HG03280 (cell line): ENCODE data around the gene ST3GAL2.
"Not testable (repeated sequence)": the region's sequence is repeated elsewhere in the genome, so short reads cannot be mapped to it uniquely, and the experiment has no call there.

Source experiments
- ATAC-seq: cut with Tn5 transposase; IDR thresholded peaks from one replicate; pipeline ENCODE4 v1.9.1; 2021; ENCODE audit warnings: mild to moderate bottlenecking, moderate library complexity; ENCODE audit not compliant: unreplicated experiment

Gene ST3GAL2

DNA sequence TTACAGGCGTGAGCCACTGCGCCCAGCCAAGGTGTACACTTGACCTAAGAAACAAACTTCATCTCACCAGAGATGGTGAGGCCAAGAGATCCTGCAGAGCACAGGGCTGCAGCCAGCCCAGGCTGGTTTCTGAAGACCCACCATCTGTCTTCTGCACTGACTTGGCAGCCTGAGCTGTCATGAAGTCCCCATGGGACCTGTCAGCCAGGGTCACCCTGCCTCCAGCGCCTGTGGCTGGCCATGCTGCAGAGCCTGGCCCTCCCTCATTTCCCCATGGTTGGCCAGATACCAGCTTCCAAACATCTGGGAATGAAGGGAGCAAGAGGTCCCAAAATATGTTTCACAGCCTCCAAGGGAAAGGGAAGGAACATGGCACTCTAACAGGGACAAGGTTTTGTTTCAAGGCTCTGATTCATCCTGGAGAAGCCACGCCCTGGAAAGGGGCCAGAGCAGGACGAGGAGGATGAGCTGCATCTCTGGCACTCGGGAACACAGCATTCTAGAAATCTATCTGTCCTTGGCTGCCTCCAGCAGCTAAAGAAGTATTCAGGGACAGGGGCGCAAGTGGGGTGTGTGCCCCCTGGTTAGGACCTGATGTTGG is 46.9 kb downstream of the ST3GAL2 start:
- no peak for ATAC-seq

DNA sequence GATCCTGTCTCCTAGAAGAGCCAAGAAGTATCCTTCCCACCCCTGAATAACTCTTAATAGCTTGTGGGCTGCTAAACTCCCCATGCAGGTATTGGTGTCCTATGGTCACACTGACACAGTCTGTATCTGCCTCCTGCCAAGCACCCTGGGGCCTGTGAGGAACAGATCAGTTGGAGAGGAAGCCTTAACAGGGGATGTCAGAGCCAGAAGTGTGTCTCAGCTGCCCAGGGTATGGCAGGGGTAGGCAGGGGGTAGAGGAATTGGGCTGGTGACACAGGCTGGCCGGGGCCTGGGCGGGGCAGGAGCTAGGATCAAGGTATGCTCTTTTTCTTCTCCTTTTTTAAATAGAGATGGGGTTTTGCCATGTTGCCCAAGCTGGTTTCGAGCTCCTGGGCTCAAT is 47.5 kb downstream of the ST3GAL2 start:
- no peak for ATAC-seq

DNA sequence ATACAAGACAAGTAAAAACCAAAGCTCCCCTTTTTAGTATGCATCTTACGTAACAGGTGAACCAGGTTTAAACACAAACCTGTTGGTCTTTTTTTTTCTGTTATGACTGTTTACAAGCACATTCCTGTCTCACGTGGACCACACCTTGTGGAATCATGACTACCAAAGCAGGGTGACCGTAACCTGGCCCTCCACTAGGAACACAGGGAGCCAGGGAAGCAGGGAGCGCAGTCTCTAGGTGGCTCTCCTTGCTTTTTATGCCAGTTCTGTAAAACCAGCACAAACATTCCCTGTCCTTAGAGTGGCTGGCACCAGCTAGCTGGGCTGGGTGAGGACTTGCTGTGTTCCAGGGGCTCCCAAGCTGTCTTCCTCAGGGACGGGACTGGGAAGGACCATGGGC is 48.1 kb downstream of the ST3GAL2 start:
- ATAC-seq = no peak

DNA sequence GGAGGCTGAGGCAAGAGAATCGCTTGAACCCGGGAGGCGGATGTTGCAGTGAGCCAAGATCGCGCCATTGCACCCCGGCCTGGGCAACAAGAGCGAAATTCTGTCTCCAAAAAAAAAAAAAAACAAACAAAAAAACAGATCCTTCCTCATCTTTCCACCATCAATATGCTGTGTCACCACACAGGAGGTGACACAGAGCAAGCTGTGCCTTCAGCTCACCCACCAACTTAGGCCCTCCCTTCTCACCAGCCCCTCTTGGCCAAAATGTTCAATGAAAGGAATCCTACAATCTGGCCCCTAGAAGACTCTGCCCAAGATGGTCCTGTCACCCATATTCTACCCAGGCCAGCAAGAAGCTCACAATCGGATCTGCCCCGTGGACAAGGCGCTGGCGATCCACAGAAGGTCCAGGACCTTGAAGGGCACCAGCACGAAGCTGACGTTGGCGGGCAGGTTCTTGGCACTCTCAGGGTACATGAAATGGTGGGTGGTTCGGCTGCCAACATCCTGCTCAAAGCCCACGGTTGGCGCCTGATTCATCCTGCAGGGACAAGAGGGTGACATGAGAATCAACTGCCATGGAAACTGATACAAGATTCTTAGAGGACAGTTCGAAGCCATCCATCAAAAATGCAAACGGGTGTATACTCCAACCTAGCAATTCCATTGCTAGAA is 50.8 kb downstream of the ST3GAL2 start:
- ATAC-seq = no peak

DNA sequence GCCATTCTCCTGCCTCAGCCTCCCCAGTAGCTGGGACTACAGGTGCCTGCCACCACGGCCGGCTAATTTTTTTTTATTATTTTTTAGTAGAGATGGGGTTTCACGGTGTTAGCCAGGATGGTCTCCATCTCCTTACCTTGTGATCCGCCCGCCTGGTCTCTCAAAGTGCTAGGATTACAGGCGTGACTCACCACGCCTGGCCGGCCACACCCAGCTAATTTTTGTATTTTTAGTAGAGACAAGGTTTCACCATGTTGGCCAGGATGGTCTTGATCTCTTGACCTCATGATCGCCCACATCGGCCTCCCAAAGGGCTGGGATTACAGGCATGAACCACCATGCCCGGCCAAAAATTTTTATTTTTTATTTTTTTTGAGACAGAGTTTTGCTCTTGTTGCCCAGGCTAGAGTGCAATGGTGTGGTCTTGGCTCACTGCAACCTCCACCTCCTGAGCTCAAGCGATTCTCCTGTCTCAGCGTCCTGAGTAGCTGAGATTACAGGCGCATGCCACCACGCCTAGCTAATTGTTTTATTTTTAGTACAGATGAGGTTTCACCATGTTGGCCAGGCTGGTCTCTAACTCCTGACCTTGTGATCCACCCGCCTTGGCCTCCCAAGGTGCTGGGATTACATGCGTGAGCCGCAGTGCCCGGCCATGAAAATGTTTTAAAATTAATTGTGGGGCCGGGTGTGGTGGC is 52.5 kb downstream of the ST3GAL2 start:
- ATAC-seq = not testable (repeated sequence)

DNA sequence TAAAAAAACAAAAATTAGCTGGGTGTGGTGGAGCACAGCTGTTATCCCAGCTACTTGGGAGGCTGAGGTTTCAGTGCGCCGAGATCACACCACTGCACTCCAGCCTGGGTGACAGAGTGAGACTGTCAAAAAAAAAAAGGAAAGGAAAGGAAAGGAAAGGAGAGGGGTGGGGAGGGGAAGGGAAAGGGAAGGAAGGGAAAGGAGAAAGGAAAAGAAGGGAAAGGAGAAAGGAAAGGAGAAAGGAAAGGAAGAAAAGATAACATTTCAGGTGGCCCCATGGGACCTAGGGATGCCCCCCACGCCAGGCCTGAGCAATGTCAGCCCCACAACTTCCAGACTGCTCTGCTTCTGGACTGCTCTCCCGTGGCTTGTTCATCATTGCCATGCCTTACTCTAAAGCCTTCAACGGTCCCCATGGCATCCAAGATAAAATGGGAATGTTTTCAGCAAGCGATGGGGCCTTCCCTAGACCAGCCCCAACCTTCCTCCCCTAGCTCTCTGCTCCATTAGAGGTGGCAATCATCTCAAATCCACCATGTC is 55.4 kb downstream of the ST3GAL2 start:
- no peak for ATAC-seq

DNA sequence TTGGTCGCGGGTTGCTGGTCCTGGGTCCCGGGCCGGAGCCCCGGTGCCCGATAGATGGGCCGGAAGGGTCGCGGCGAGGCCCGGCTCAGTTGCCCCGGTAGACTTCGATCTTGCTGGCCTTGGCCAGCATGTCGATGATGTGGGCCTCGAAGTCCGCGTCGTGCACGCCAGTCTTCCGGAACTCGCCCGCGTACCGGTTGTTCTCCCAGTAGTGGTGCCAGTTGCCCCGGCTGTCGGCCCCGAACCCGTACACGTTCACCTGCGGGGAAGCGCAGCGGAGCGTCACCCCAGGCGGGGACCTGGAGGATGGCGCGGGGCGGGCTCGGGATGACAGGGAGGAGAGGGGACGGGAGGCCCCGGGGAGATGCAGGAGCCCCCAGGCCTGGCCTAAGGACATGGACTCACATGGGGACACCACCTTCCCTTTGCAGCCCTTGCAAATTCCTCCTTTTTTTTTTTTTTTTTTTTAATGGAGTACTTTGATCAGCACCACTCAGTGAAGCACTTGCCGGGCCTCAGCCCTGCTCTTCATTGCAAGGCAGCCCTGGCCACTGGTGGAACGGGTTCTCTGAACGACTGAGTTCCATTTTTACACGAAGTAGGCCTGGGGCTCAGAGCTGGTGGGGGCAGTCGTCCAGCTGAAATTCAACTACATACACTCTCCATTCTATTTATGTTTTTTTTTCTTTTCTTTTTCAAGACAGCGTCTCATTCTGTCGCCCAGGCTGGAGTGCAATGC is 57.1 kb downstream of the ST3GAL2 start:
- no peak for ATAC-seq

DNA sequence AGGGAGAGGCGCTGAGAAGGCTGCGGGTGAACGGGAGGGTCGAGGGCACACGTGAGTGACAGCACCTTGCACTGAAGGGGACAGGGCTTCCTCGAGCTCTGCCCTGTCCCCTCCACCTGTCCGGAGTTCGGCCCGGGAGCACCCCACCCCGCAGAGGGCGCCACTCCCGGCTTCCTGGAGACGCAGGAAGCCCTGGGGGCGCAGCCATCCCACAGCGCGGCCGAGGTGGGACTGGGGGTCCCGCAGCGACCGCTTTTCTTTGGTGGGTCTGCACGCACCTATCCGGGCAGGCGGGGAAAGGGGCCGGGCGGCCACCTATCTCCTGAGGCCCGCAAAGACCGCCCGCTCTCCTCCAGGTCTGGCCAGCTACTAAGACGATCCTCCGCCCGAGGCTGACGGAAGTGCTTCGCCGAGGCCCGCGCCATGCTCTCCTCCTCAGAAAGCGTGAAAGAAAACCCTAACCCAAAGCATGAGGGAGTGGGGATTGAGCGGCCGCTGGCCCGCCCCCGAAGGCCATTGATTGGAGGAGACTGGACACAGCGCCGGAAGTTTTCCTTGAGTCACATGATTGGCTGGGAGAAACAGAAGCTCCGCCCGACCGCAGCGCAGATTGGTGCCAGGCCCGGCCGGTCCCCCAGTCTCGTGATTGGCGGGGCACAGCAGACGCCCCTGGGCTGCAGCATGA is 57.8 kb downstream of the ST3GAL2 start:
- ATAC-seq = peak; percentile 89

DNA sequence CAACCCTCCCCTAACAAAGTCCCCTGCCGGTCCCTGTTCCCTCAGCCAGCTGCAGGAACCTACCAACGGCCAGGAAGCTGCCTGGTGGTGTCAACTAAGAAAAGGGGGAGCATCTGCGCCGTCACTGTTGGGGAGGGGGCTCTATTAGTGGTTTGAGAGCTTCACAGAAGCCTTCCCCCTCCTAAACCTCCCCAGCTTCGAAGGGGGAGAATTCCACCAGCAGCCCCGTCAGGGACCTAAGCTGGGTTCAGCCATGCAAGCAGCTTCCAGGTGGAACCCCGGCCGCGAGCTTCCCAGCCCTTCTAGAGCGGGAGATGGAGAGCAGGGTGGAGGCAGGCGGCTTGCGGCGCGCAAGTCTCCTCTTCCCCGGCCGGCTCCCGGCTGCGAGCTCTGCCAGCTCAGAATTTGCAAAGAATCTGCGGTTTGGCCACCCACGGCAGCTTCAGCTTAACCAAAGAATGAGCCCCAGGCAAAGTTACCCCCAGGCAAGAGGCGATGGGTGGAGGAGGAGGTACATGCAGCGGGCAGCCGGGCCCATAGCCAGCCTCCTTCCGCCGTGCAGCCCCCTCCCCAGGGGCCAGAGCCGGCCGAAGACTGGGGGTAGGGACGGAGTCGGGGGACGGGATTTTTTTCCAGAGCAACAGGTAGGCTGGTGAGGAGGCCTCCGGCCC is 58.5 kb downstream of the ST3GAL2 start:
- ATAC-seq = peak; percentile 12

DNA sequence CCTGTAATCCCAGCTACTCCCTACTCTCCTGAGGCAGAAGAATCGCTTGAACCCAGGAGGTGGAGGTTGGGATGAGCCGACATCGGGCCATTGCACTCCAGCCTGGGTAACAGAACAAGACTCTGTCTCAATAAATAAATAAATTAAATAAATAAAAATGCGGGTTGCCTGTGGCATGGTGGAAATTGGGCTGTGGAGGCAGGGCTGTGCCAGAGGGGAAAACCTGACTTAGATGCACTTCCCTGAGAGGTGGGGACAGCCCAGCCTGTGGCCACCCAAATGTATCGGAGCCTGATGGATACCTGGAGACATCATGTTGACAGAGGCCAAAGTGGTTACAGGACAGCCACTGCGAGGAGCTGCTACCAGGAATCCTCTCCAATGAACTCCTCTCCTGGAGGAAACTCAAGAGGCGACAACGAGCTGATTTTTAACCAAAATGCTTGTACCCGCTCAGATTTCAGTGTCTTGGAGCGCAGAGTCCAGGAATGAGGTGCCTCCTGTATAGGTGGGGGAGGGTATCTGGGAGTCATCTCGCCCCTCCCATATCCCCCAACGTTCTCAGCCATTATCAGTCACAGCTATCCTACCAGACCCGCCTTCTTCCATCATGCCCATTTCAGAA is 59.9 kb downstream of the ST3GAL2 start:
- no peak for ATAC-seq

DNA sequence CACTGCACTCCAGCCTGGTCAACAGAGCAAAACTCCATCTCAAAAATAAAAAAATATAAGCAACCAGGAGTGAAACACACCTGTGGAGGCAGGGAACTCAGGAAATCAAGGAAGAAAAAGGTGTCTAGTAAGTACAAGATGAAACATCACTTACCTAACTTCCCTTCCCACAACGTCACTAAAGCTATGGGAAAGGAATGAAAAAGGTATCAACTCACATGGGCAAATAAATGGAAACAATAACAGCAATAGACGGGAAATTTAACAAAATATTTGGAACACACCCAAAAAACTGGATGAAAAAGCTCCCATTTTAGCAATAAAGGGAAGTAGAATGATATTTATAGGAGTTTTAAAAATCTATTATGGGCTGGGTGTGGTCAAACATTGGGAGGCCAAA is 61.1 kb downstream of the ST3GAL2 start:
- ATAC-seq = no peak

DNA sequence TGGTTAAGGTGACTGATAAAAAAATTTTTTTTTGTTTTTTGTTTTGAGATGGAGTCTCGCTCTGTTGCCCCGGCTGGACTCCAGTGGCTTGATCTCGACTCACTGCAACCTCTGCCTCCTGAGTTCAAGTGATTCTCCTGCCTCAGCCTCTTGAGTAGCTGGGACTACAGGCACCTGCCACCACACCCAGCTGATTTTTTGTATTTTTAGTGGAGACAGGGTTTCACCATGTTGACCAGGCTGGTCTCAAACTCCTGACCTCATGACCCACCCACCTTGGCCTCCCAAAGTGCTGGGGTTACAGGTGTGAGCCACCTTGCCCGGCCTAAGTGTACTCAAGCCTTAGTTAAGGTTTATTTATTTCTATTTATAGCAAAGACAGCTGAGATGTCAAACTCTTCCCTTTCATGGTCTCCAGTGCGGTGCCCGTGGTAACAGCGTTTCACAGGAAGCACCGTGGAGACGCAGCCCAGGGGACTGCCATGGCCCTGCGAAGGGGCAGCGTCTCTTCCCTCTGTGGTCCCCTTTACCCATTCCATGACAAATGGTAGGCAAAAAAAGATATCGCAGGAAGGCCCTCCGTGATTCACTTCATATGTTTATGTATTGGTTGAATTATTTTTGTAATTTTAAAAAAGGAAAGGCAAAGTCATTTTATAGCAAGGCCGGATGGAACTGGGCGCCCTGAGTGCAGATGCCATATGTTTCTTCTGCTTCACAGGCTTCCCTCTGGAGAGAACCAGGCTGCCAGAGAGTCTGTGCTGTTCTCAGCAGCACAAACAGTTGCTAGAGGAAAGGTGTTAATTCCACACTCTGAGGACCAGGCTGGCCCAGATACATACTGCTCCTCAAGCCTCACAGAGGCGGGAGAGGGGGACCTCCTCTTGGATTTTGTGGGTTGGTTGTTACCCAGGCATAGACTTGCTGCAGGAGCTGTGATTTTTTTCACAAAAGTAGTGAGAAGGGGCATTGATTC is 63.0 kb downstream of the ST3GAL2 start:
- ATAC-seq = no peak

DNA sequence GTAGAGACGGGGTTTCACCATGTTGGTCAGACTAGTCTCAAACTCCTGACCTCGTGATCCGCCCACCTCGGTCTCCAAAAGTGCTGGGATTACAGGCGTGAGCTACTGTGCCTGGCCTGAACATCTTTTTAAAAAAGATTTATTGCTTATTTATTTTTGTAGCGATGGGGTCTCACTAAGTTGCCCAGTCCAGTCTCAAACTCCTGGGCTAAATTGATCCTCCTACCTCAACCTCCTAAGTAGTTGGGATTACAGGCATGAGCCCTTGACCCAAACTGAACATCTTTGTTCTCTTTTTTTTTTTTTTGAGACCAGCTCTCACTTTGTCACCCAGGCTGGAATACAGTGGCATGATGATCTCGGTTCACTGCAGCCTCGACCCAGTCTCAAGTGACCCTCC is 64.7 kb downstream of the ST3GAL2 start:
- no peak for ATAC-seq

DNA sequence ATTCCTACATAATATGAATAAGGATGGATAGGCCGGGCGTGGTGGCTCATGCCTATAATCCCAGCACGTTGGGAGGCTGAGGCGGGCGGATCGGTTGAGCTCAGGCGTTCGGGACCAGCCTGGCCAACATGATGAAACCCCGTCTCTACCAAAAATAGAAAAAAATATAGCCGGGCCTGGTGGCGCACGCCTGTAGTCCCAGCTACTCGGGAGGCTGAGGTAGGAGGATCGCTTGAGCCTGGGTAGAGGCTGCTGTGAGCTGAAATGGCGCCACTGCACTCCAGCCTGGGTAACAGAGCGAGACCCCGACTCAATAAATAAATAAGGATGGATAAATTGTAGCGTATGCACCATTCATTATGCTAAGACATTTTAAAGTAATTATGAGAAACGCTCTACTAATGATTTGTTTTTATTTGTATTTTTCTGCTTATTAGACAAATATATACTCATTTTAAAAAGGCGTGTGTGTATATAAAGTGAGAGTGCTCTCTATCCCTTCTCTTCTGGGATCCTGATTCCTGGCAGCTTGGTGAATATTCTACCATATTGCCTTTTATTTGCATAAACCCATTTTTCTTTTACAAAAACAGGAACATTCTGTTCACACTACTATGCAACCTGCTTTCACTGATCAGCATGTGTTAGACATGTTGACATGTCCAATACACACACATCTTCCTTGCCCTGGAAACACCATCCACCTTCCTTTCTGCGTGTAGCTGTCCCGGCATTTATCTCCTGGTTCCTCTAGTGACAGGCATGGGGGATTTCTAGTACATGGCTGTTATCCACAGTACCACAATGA is 65.8 kb downstream of the ST3GAL2 start:
- no peak for ATAC-seq

DNA sequence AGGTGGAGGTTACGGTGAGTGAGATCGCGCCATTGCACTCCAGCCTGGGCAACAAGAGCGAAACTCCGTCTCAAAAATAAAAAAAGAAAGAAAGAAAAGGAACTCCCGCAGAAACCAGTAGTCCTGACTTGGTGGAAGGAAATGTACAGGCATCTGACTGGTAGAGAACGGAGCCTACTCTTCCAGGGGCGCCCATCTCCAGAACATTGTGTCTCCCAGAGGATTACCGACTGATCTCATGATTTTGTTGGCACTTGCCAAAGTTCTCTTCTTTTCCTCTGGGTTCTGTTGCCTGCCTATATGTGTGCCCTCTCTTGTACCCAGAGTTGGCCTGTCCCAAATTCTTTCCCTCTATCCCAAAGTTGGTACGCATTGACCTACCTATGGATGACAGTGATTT is 68.0 kb downstream of the ST3GAL2 start:
- ATAC-seq = no peak

DNA sequence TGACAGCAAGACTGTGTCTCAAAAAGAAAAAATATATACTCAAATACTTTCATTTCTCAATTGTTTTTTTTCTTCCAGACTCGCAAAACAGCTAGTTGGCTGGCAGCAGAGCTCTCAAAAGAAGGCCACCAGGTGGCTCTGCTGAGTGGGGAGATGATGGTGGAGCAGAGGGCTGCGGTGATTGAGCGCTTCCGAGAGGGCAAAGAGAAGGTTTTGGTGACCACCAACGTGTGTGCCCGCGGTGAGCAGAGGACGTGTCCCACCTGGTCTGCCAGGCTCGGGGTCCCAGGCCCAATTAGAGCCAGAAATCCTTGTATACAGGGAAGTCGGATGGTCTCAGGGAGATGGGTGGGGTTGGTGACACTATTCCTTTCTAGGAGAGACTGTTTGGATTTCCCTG is 68.8 kb downstream of the ST3GAL2 start:
- ATAC-seq = not testable (repeated sequence)

DNA sequence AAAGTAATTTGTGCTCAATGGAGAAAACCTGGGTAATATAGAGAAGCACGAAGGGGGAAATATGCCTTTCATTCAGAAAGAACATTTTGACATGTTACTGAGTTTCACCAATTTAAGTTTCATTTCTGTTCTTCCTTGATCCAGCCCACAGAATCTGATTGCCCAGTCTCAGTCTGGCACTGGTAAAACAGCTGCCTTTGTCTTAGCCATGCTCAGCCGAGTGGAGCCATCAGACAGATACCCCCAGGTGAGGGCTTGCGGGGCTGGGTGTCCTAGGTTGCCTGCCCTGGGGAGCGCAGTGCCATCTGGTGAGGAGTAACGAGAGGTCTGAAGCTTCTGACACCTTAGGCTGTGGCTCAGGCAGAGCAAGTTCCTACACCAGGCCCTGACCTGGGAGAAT is 74.5 kb downstream of the ST3GAL2 start:
- ATAC-seq = no peak

DNA sequence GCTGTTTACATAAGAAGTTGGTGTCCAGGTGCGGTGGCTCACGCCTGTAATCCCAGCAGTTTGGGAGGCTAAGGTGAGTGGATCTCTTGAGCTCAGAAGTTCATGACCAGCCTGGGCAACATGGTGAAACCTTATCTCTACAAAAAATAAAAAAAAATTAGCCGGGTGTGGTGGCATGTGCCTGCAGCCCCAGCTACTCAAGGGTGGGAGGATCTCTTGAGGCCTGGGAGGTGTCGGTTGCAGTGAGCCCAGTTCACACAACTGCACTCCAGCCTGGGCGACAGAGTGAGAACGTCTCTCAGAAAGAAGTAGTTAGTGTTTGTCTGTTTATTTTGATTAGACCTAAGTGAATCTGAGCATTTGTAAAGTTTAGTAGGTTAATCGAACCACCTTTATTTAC is 79.3 kb downstream of the ST3GAL2 start:
- ATAC-seq = no peak
